Ovary (tissue), 3 donors: ENCODE results near the gene ZSCAN5A.

Experiments
- POLR2A ChIP-seq: fragments of 450-650 bp; IDR thresholded peaks from one replicate; pipeline ENCODE4 v1.6.1; 2017; ENCODE audit warnings: antibody characterized with exemption, mild to moderate bottlenecking, moderate library complexity
- TF ChIP-seq, protein P1 (sequence below), 3 donors: fragments of 450-650 bp in 2 of 3; fragments of 200-600 bp in 1 of 3; IDR thresholded peaks; one replicate each; pipeline versions ENCODE4 v1.5.1 to v1.8.0; 2016 to 2022; ENCODE audit warnings: antibody characterized with exemption in 3 of 3, mild to moderate bottlenecking in 1 of 3
- donor health status: DM: no; HTN: no; CAD: no.

DNA sequence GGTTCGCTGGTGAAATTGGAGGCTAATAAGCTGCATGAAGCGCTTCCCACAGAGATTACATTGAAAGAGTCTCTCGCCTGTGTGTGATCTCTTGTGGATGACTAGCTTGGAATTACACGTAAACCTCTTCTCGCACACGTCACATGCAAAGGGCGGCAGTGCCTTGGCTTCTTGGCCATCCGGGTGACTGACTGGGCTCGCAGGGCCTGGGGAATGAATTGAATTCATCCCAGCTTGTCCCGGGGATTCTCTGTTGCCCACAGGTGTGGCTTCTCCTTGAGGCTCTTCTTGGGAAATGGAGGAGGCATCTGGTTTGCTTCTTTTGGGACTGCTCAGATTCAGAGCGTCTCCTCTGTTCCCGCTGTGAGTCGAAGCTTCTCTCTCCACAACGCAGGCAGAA is 92.8 kb downstream of the ZSCAN5A start:
- TF ChIP-seq, protein P1, sequence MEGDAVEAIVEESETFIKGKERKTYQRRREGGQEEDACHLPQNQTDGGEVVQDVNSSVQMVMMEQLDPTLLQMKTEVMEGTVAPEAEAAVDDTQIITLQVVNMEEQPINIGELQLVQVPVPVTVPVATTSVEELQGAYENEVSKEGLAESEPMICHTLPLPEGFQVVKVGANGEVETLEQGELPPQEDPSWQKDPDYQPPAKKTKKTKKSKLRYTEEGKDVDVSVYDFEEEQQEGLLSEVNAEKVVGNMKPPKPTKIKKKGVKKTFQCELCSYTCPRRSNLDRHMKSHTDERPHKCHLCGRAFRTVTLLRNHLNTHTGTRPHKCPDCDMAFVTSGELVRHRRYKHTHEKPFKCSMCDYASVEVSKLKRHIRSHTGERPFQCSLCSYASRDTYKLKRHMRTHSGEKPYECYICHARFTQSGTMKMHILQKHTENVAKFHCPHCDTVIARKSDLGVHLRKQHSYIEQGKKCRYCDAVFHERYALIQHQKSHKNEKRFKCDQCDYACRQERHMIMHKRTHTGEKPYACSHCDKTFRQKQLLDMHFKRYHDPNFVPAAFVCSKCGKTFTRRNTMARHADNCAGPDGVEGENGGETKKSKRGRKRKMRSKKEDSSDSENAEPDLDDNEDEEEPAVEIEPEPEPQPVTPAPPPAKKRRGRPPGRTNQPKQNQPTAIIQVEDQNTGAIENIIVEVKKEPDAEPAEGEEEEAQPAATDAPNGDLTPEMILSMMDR (IDR thresholded peaks at IDR 0.05) = no peak
- no peak for TF ChIP-seq POLR2A
